Body of pancreas (tissue), 4 donors: ENCODE data around the gene CHSY1. TPM values are rescaled to one million over a fixed set of nuclear protein-coding genes. Genes with fewer than 3 reads are reported as not detected.

Experiments
- ATAC-seq: fragments of 150-250 bp; one replicate; pipeline ENCODE4 v1.9.1; 2016
- DNase-seq, 4 donors: peaks; one replicate each; pipeline ENCODE4 v3.0.0-alpha.2; 2019
- H3K27ac ChIP-seq, 4 donors: fragments of 200-600 bp; sonication (generic); 1 replicate in 3 of 4; 2 replicates in 1 of 4; pipeline versions ENCODE4 v1.5.1 to v1.6.1; 2016 to 2019; ENCODE audit warnings: mild to moderate bottlenecking in 1 of 4, mixed read lengths in 1 of 4, moderate library complexity in 1 of 4
- H3K27me3 ChIP-seq, 2 donors: fragments of 200-600 bp; sonication (generic); one replicate each; pipeline ENCODE4 v1.6.0; 2016; ENCODE audit warnings: mild to moderate bottlenecking in 1 of 2
- H3K36me3 ChIP-seq, 2 donors: fragments of 200-600 bp; sonication (generic); replicated peaks in 1 of 2; 2 replicates each; pipeline ENCODE4 v1.5.1; 2016; ENCODE audit warnings: low read depth in 2 of 2; ENCODE audit not compliant: insufficient read depth in 1 of 2
- H3K4me1 ChIP-seq: fragments of 200-600 bp; sonication (generic); one replicate; pipeline ENCODE4 v1.6.0; 2016
- H3K4me3 ChIP-seq, 2 donors: fragments of 200-600 bp; sonication (generic); 1 replicate in 1 of 2; 2 replicates in 1 of 2; pipeline ENCODE4 v1.5.1; 2016 to 2019
- H3K9me3 ChIP-seq, 3 donors: fragments of 200-600 bp; sonication (generic); 1 replicate in 2 of 3; 2 replicates in 1 of 3; pipeline ENCODE4 v1.5.1; 2016
- CTCF ChIP-seq, 7 experiments: fragments of 450-650 bp in 4 of 7; fragments of 200-600 bp in 3 of 7; sonication (generic) in 3 of 7; IDR thresholded peaks; one replicate each; pipeline ENCODE4 v1.5.1; 2016 to 2019; ENCODE audit warnings: antibody characterized with exemption in 7 of 7
- POLR2A ChIP-seq, 3 donors: fragments of 450-650 bp; IDR thresholded peaks; one replicate each; pipeline ENCODE4 v1.6.1; 2016; ENCODE audit warnings: antibody characterized with exemption in 3 of 3, mild to moderate bottlenecking in 2 of 3
- WGBS, 2 donors: methylation state at CpG; one replicate each; pipeline ENCODE4 v1.1.5; 2017; 5-methylcytosine and 5-hydroxymethylcytosine counted together
- intact Hi-C: fragments of 100-400 bp; cut with DNase I; formaldehyde crosslinking; loops from one replicate; pipeline ENCODE4 v1.15.1; 2023
- total RNA-seq, 2 donors: library from RNA; depleted of rRNA; stranded (reverse); fragments of >200 nt; gene quantifications; one replicate each; pipeline ENCODE4 v1.1.0, GENCODE V29; 2016

Gene CHSY1
- total RNA-seq, 2 donors from 2014 or later, result 7.8 to 12.2 TPM

- H3K27ac ChIP-seq, result no peak overlapping the region
- ATAC-seq, result no peak
These were observed 38.3 kb downstream of the CHSY1 start for GRCh38 chr15:101213570-101213969.

GRCh38 chr15:101213147-101213546 lies 38.7 kb downstream of the CHSY1 start:
- no peak overlapping the region for H3K27ac ChIP-seq
- 48 to 53% methylated on average over 3 of the region's 3 CpGs for WGBS, 2 donors
- no peaks in the 10 kb centered on the region for H3K9me3 ChIP-seq
- H3K36me3 ChIP-seq, result no peaks in the 10 kb centered on the region
- H3K4me3 ChIP-seq, result no peak overlapping the region
- H3K4me1 ChIP-seq, result peaks cover 20% of the 10 kb centered on the region
- intact Hi-C loops, result no loop called here
- TF ChIP-seq CTCF (IDR thresholded peaks at IDR 0.05), result no peak
- TF ChIP-seq POLR2A (IDR thresholded peaks at IDR 0.05), result no peak
- DNase-seq (no peak), ATAC-seq (no peak)
- H3K27me3 ChIP-seq, result no peaks in the 10 kb centered on the region

More at GRCh38 chr15:101213570-101213969, 38.3 kb downstream of the CHSY1 start:
- no peak overlapping the region for H3K4me3 ChIP-seq
- no peaks in the 10 kb centered on the region for H3K9me3 ChIP-seq
- WGBS, 2 donors, result 81 to 84% methylated on average over 5 of the region's 5 CpGs
- DNase-seq, result no peak
- no peaks in the 10 kb centered on the region for H3K27me3 ChIP-seq
- TF ChIP-seq POLR2A (IDR thresholded peaks at IDR 0.05), result no peak
- no peak for TF ChIP-seq CTCF (IDR thresholded peaks at IDR 0.05)
- no peaks in the 10 kb centered on the region for H3K36me3 ChIP-seq
- intact Hi-C loops, result no loop called here
- peaks cover 20% of the 10 kb centered on the region for H3K4me1 ChIP-seq

- Histone ChIP-seq H3K4me1 (peaks cover 20% of the 10 kb centered on the region), H3K27ac (no peak overlapping the region), H3K27me3 (no peaks in the 10 kb centered on the region), H3K4me3 (no peak overlapping the region), H3K9me3 (no peaks in the 10 kb centered on the region), H3K36me3 (no peaks in the 10 kb centered on the region)
- DNase-seq (no peak), ATAC-seq (no peak)
- TF ChIP-seq POLR2A (IDR thresholded peaks at IDR 0.05) (no peak), CTCF (IDR thresholded peaks at IDR 0.05) (no peak)
- intact Hi-C loops, result no loop called here
- WGBS, 2 donors, result 77 to 94% methylated on average over 4 of the region's 4 CpGs
These were observed 40.0 kb downstream of the CHSY1 start for GRCh38 chr15:101211897-101212296.

GRCh38 chr15:101210466-101210865 lies 41.4 kb downstream of the CHSY1 start:
- intact Hi-C loops, result no loop called here
- WGBS, 2 donors, result 69 to 84% methylated on average over 2 of the region's 2 CpGs

More at GRCh38 chr15:101210466-101210865, 41.4 kb downstream of the CHSY1 start:
- Histone ChIP-seq H3K27me3 (no peaks in the 10 kb centered on the region), H3K4me3 (no peak overlapping the region), H3K36me3 (no peaks in the 10 kb centered on the region), H3K4me1 (peaks cover 20% of the 10 kb centered on the region), H3K9me3 (no peaks in the 10 kb centered on the region), H3K27ac (no peak overlapping the region)
- no peak for DNase-seq
- TF ChIP-seq POLR2A (IDR thresholded peaks at IDR 0.05) (no peak), CTCF (IDR thresholded peaks at IDR 0.05) (no peak)
- ATAC-seq, result no peak
